KOPT-K1 (cell line): ENCODE data around the gene STARD5.

Source experiments
- H3K27ac ChIP-seq: fragments of 200-600 bp; sonication (generic); 2 replicates; pipeline ENCODE4 v1.5.1; 2016; ENCODE audit warnings: antibody characterized with exemption, mild to moderate bottlenecking, low read depth, low read length; ENCODE audit not compliant: poor library complexity, severe bottlenecking
- H3K36me3 ChIP-seq: fragments of 200-600 bp; sonication (generic); 2 replicates; pipeline ENCODE4 v1.5.1; 2017; ENCODE audit warnings: antibody characterized with exemption, mild to moderate bottlenecking, low read length, moderate library complexity; ENCODE audit not compliant: insufficient read depth
- H3K9me3 ChIP-seq: fragments of 200-600 bp; sonication (generic); 2 replicates; pipeline ENCODE4 v1.5.1; 2017; ENCODE audit warnings: antibody characterized with exemption, low read length, mild to moderate bottlenecking; ENCODE audit not compliant: insufficient read depth, poor library complexity, severe bottlenecking

STARD5 gene

GRCh38 chr15:81330366-81331090 is 6.6 kb upstream of the STARD5 start:
- H3K36me3 ChIP-seq = no peaks in the 10 kb centered on the region
- no peak overlapping the region for H3K27ac ChIP-seq
- H3K9me3 ChIP-seq = no peaks in the 10 kb centered on the region

GRCh38 chr15:81329446-81329845 is 5.5 kb upstream of the STARD5 start:
- Histone ChIP-seq H3K36me3 (no peaks in the 10 kb centered on the region), H3K27ac (no peak overlapping the region), H3K9me3 (no peaks in the 10 kb centered on the region)

- H3K36me3 ChIP-seq = no peaks in the 10 kb centered on the region
- no peak overlapping the region for H3K27ac ChIP-seq
- H3K9me3 ChIP-seq = no peaks in the 10 kb centered on the region
Measured at GRCh38 chr15:81327516-81327915, 3.6 kb upstream of the STARD5 start.

GRCh38 chr15:81326466-81327212 is 2.7 kb upstream of the STARD5 start:
- no peak overlapping the region for H3K27ac ChIP-seq
- no peaks in the 10 kb centered on the region for H3K36me3 ChIP-seq
- no peaks in the 10 kb centered on the region for H3K9me3 ChIP-seq

GRCh38 chr15:81323559-81323943 is 390 bp downstream of the STARD5 start:
- Histone ChIP-seq H3K36me3 (peaks cover 11% of the 10 kb centered on the region), H3K9me3 (no peaks in the 10 kb centered on the region), H3K27ac (peak overlapping the region; percentile 33)

- no peak overlapping the region for H3K27ac ChIP-seq
- H3K36me3 ChIP-seq = peaks cover 19% of the 10 kb centered on the region
- no peaks in the 10 kb centered on the region for H3K9me3 ChIP-seq
Measured at GRCh38 chr15:81322676-81323253, 1.2 kb downstream of the STARD5 start.

GRCh38 chr15:81321667-81322066 is 2.3 kb downstream of the STARD5 start:
- Histone ChIP-seq H3K27ac (no peak overlapping the region), H3K36me3 (peaks cover 27% of the 10 kb centered on the region), H3K9me3 (no peaks in the 10 kb centered on the region)

- no peak overlapping the region for H3K27ac ChIP-seq
- H3K9me3 ChIP-seq = no peaks in the 10 kb centered on the region
- H3K36me3 ChIP-seq = peaks cover 48% of the 10 kb centered on the region
Measured at GRCh38 chr15:81317642-81318017, 6.3 kb downstream of the STARD5 start.

- Histone ChIP-seq H3K9me3 (no peaks in the 10 kb centered on the region), H3K36me3 (peaks cover 62% of the 10 kb centered on the region), H3K27ac (no peak overlapping the region)
Measured at GRCh38 chr15:81316267-81316666, 7.7 kb downstream of the STARD5 start.

GRCh38 chr15:81315452-81316175 is 8.3 kb downstream of the STARD5 start:
- Histone ChIP-seq H3K36me3 (peaks cover 66% of the 10 kb centered on the region), H3K27ac (no peak overlapping the region), H3K9me3 (no peaks in the 10 kb centered on the region)

GRCh38 chr15:81314378-81314777 is 9.6 kb downstream of the STARD5 start:
- Histone ChIP-seq H3K36me3 (peaks cover 76% of the 10 kb centered on the region), H3K9me3 (no peaks in the 10 kb centered on the region), H3K27ac (no peak overlapping the region)

GRCh38 chr15:81313686-81314085 is 10.3 kb downstream of the STARD5 start:
- Histone ChIP-seq H3K36me3 (peaks cover 76% of the 10 kb centered on the region), H3K27ac (no peak overlapping the region), H3K9me3 (no peaks in the 10 kb centered on the region)

- no peaks in the 10 kb centered on the region for H3K9me3 ChIP-seq
- peaks cover 76% of the 10 kb centered on the region for H3K36me3 ChIP-seq
- no peak overlapping the region for H3K27ac ChIP-seq
Measured at GRCh38 chr15:81312790-81313543, 11.0 kb downstream of the STARD5 start.

GRCh38 chr15:81311752-81312464 is 12.0 kb downstream of the STARD5 start:
- Histone ChIP-seq H3K9me3 (no peaks in the 10 kb centered on the region), H3K27ac (no peak overlapping the region), H3K36me3 (peaks cover 76% of the 10 kb centered on the region)
